ENCODE results near the gene PTPRO.

Gene PTPRO

GRCh38 chr12:15407025-15407424 is 84.7 kb downstream of the PTPRO start:
- WGBS: 97% methylated on average over 2 of the region's 2 CpGs
- no peaks in the 10 kb centered on the region for H3K9me3 ChIP-seq (ENCODE audit: insufficient read depth, low read depth, low read length)
- H3K27me3 ChIP-seq (ENCODE audit: insufficient read depth, low read length): no peaks in the 10 kb centered on the region
- no peak overlapping the region for H3K9ac ChIP-seq (ENCODE audit: low read depth, low read length)
- H3K36me3 ChIP-seq (ENCODE audit: insufficient read depth, low read length): no peaks in the 10 kb centered on the region
- H3K27ac ChIP-seq (ENCODE audit: low read depth, low read length): no peak overlapping the region
- H3K4me3 ChIP-seq (ENCODE audit: low read length): no peak overlapping the region
- H3K4me1 ChIP-seq (ENCODE audit: insufficient read depth, low read length): no peaks in the 10 kb centered on the region

GRCh38 chr12:15411842-15412241 is 89.5 kb downstream of the PTPRO start:
- Histone ChIP-seq H3K36me3 (ENCODE audit: insufficient read depth, low read length) (no peaks in the 10 kb centered on the region), H3K9ac (ENCODE audit: low read depth, low read length) (no peak overlapping the region), H3K27me3 (ENCODE audit: insufficient read depth, low read length) (no peaks in the 10 kb centered on the region), H3K4me1 (ENCODE audit: insufficient read depth, low read length) (no peaks in the 10 kb centered on the region), H3K27ac (ENCODE audit: low read depth, low read length) (no peak overlapping the region), H3K4me3 (ENCODE audit: low read length) (no peak overlapping the region), H3K9me3 (ENCODE audit: insufficient read depth, low read depth, low read length) (no peaks in the 10 kb centered on the region)
- WGBS: 94% methylated on average over 3 of the region's 3 CpGs

- no peaks in the 10 kb centered on the region for H3K9me3 ChIP-seq (ENCODE audit: insufficient read depth, low read depth, low read length)
- WGBS: 98% methylated on average over 3 of the region's 3 CpGs
- no peak overlapping the region for H3K4me3 ChIP-seq (ENCODE audit: low read length)
- H3K27ac ChIP-seq (ENCODE audit: low read depth, low read length): no peak overlapping the region
- H3K9ac ChIP-seq (ENCODE audit: low read depth, low read length): no peak overlapping the region
- no peaks in the 10 kb centered on the region for H3K36me3 ChIP-seq (ENCODE audit: insufficient read depth, low read length)
- H3K4me1 ChIP-seq (ENCODE audit: insufficient read depth, low read length): no peaks in the 10 kb centered on the region
- H3K27me3 ChIP-seq (ENCODE audit: insufficient read depth, low read length): no peaks in the 10 kb centered on the region
These were observed 95.4 kb downstream of the PTPRO start for GRCh38 chr12:15417691-15418090.

GRCh38 chr12:15423629-15424028 is 101.3 kb downstream of the PTPRO start:
- no peaks in the 10 kb centered on the region for H3K36me3 ChIP-seq (ENCODE audit: insufficient read depth, low read length)

GRCh38 chr12:15427913-15428312 is 105.6 kb downstream of the PTPRO start:
- no peak overlapping the region for H3K4me3 ChIP-seq (ENCODE audit: low read length)
- H3K9me3 ChIP-seq (ENCODE audit: insufficient read depth, low read depth, low read length): no peaks in the 10 kb centered on the region
- no peak overlapping the region for H3K9ac ChIP-seq (ENCODE audit: low read depth, low read length)
- no peaks in the 10 kb centered on the region for H3K27me3 ChIP-seq (ENCODE audit: insufficient read depth, low read length)
- 93% methylated on average over 2 of the region's 2 CpGs for WGBS
- no peaks in the 10 kb centered on the region for H3K36me3 ChIP-seq (ENCODE audit: insufficient read depth, low read length)
- peaks cover 26% of the 10 kb centered on the region for H3K4me1 ChIP-seq (ENCODE audit: insufficient read depth, low read length)
- no peak overlapping the region for H3K27ac ChIP-seq (ENCODE audit: low read depth, low read length)

More at GRCh38 chr12:15423629-15424028, 101.3 kb downstream of the PTPRO start:
- WGBS: 83% methylated on average over 2 of the region's 2 CpGs
- H3K27ac ChIP-seq (ENCODE audit: low read depth, low read length): no peak overlapping the region
- peaks cover 22% of the 10 kb centered on the region for H3K4me1 ChIP-seq (ENCODE audit: insufficient read depth, low read length)
- H3K4me3 ChIP-seq (ENCODE audit: low read length): no peak overlapping the region
- H3K9me3 ChIP-seq (ENCODE audit: insufficient read depth, low read depth, low read length): no peaks in the 10 kb centered on the region
- H3K27me3 ChIP-seq (ENCODE audit: insufficient read depth, low read length): no peaks in the 10 kb centered on the region
- H3K9ac ChIP-seq (ENCODE audit: low read depth, low read length): no peak overlapping the region

GRCh38 chr12:15428632-15429031 is 106.3 kb downstream of the PTPRO start:
- Histone ChIP-seq H3K36me3 (ENCODE audit: insufficient read depth, low read length) (no peaks in the 10 kb centered on the region), H3K4me3 (ENCODE audit: low read length) (no peak overlapping the region)
- WGBS: 66% methylated on average over 2 of the region's 2 CpGs

GRCh38 chr12:15429262-15429661 is 107.0 kb downstream of the PTPRO start:
- WGBS: 94% methylated on average over 1 of the region's 1 CpG
- Histone ChIP-seq H3K9ac (ENCODE audit: low read depth, low read length) (no peak overlapping the region), H3K27ac (ENCODE audit: low read depth, low read length) (no peak overlapping the region), H3K36me3 (ENCODE audit: insufficient read depth, low read length) (no peaks in the 10 kb centered on the region), H3K27me3 (ENCODE audit: insufficient read depth, low read length) (no peaks in the 10 kb centered on the region), H3K9me3 (ENCODE audit: insufficient read depth, low read depth, low read length) (no peaks in the 10 kb centered on the region), H3K4me3 (ENCODE audit: low read length) (no peak overlapping the region), H3K4me1 (ENCODE audit: insufficient read depth, low read length) (peaks cover 19% of the 10 kb centered on the region)

More at GRCh38 chr12:15428632-15429031, 106.3 kb downstream of the PTPRO start:
- no peaks in the 10 kb centered on the region for H3K27me3 ChIP-seq (ENCODE audit: insufficient read depth, low read length)
- no peak overlapping the region for H3K27ac ChIP-seq (ENCODE audit: low read depth, low read length)
- no peaks in the 10 kb centered on the region for H3K9me3 ChIP-seq (ENCODE audit: insufficient read depth, low read depth, low read length)
- H3K4me1 ChIP-seq (ENCODE audit: insufficient read depth, low read length): peaks cover 22% of the 10 kb centered on the region
- no peak overlapping the region for H3K9ac ChIP-seq (ENCODE audit: low read depth, low read length)

- Histone ChIP-seq H3K36me3 (ENCODE audit: insufficient read depth, low read length) (no peaks in the 10 kb centered on the region), H3K27me3 (ENCODE audit: insufficient read depth, low read length) (no peaks in the 10 kb centered on the region), H3K9ac (ENCODE audit: low read depth, low read length) (no peak overlapping the region), H3K4me3 (ENCODE audit: low read length) (no peak overlapping the region), H3K4me1 (ENCODE audit: insufficient read depth, low read length) (no peaks in the 10 kb centered on the region), H3K27ac (ENCODE audit: low read depth, low read length) (no peak overlapping the region), H3K9me3 (ENCODE audit: insufficient read depth, low read depth, low read length) (peaks cover 2% of the 10 kb centered on the region; the same call in 1 of the 2 replicates)
- 100% methylated on average over 2 of the region's 2 CpGs for WGBS
These were observed 113.3 kb downstream of the PTPRO start for GRCh38 chr12:15435597-15435996.

- WGBS: 96% methylated on average over 9 of the region's 9 CpGs
- H3K4me1 ChIP-seq (ENCODE audit: insufficient read depth, low read length): no peaks in the 10 kb centered on the region
- no peak overlapping the region for H3K4me3 ChIP-seq (ENCODE audit: low read length)
- H3K27ac ChIP-seq (ENCODE audit: low read depth, low read length): no peak overlapping the region
- H3K9ac ChIP-seq (ENCODE audit: low read depth, low read length): no peak overlapping the region
- H3K9me3 ChIP-seq (ENCODE audit: insufficient read depth, low read depth, low read length): peaks cover 2% of the 10 kb centered on the region; the same call in 1 of the 2 replicates
- H3K27me3 ChIP-seq (ENCODE audit: insufficient read depth, low read length): no peaks in the 10 kb centered on the region
- no peaks in the 10 kb centered on the region for H3K36me3 ChIP-seq (ENCODE audit: insufficient read depth, low read length)
These were observed 117.2 kb downstream of the PTPRO start for GRCh38 chr12:15439459-15439858.

- Histone ChIP-seq H3K9me3 (ENCODE audit: insufficient read depth, low read depth, low read length) (no peaks in the 10 kb centered on the region; the same call in 1 of the 2 replicates), H3K27ac (ENCODE audit: low read depth, low read length) (no peak overlapping the region), H3K4me3 (ENCODE audit: low read length) (no peak overlapping the region), H3K27me3 (ENCODE audit: insufficient read depth, low read length) (no peaks in the 10 kb centered on the region), H3K9ac (ENCODE audit: low read depth, low read length) (no peak overlapping the region), H3K4me1 (ENCODE audit: insufficient read depth, low read length) (no peaks in the 10 kb centered on the region), H3K36me3 (ENCODE audit: insufficient read depth, low read length) (no peaks in the 10 kb centered on the region)
- WGBS: 92% methylated on average over 3 of the region's 3 CpGs
These were observed 120.7 kb downstream of the PTPRO start for GRCh38 chr12:15443050-15443449.

GRCh38 chr12:15443611-15444010 is 121.3 kb downstream of the PTPRO start:
- no peaks in the 10 kb centered on the region for H3K36me3 ChIP-seq (ENCODE audit: insufficient read depth, low read length)
- no peaks in the 10 kb centered on the region; the same call in 1 of the 2 replicates for H3K9me3 ChIP-seq (ENCODE audit: insufficient read depth, low read depth, low read length)
- H3K9ac ChIP-seq (ENCODE audit: low read depth, low read length): no peak overlapping the region
- no peak overlapping the region for H3K27ac ChIP-seq (ENCODE audit: low read depth, low read length)
- 91% methylated on average over 4 of the region's 4 CpGs for WGBS
- no peaks in the 10 kb centered on the region for H3K4me1 ChIP-seq (ENCODE audit: insufficient read depth, low read length)
- no peak overlapping the region for H3K4me3 ChIP-seq (ENCODE audit: low read length)
- no peaks in the 10 kb centered on the region for H3K27me3 ChIP-seq (ENCODE audit: insufficient read depth, low read length)

GRCh38 chr12:15444523-15444922 is 122.2 kb downstream of the PTPRO start:
- 100% methylated on average over 4 of the region's 4 CpGs for WGBS
- no peaks in the 10 kb centered on the region for H3K27me3 ChIP-seq (ENCODE audit: insufficient read depth, low read length)
- no peaks in the 10 kb centered on the region for H3K4me1 ChIP-seq (ENCODE audit: insufficient read depth, low read length)
- H3K27ac ChIP-seq (ENCODE audit: low read depth, low read length): no peak overlapping the region
- H3K9ac ChIP-seq (ENCODE audit: low read depth, low read length): no peak overlapping the region
- H3K36me3 ChIP-seq (ENCODE audit: insufficient read depth, low read length): no peaks in the 10 kb centered on the region
- no peak overlapping the region for H3K4me3 ChIP-seq (ENCODE audit: low read length)
- no peaks in the 10 kb centered on the region; the same call in 1 of the 2 replicates for H3K9me3 ChIP-seq (ENCODE audit: insufficient read depth, low read depth, low read length)
